Gastroesophageal sphincter (tissue), 4 donors: ENCODE data around the gene KRT3. TPM values are rescaled to one million over a fixed set of nuclear protein-coding genes. Genes with fewer than 3 reads are reported as not detected.

Experiments used
- ATAC-seq: fragments of 150-250 bp; one replicate; pipeline ENCODE4 v1.9.1; 2016; ENCODE audit warnings: mild to moderate bottlenecking, moderate library complexity
- H3K27ac ChIP-seq, 4 donors: fragments of 200-600 bp; sonication (generic) in 3 of 4; 1 replicate in 3 of 4; 2 replicates in 1 of 4; pipeline ENCODE4 v1.5.1; 2016 to 2019
- H3K27me3 ChIP-seq: fragments of 200-600 bp; sonication (generic); one replicate; pipeline ENCODE4 v1.5.1; 2019
- H3K36me3 ChIP-seq, 2 donors: fragments of 200-600 bp; sonication (generic); one replicate each; pipeline ENCODE4 v1.5.1; 2019; ENCODE audit warnings: control low read depth in 1 of 2
- H3K4me1 ChIP-seq, 3 donors: fragments of 200-600 bp; sonication (generic); 1 replicate in 2 of 3; 2 replicates in 1 of 3; pipeline ENCODE4 v1.5.1; 2016 to 2019; ENCODE audit warnings: control low read depth in 2 of 3
- H3K4me3 ChIP-seq, 2 donors: fragments of 200-600 bp; sonication (generic); one replicate each; pipeline ENCODE4 v1.5.1; 2019; ENCODE audit warnings: mild to moderate bottlenecking in 1 of 2, moderate library complexity in 1 of 2
- H3K9me3 ChIP-seq, 3 donors: fragments of 200-600 bp; sonication (generic); one replicate each; pipeline ENCODE4 v1.5.1; 2017 to 2019; ENCODE audit warnings: control low read depth in 2 of 3
- CTCF ChIP-seq, 4 experiments: fragments of 200-600 bp in 2 of 4; fragments of 450-650 bp in 2 of 4; sonication (generic) in 1 of 4; IDR thresholded peaks; one replicate each; pipeline ENCODE4 v1.5.1; 2017 to 2019; ENCODE audit warnings: antibody characterized with exemption in 4 of 4, mild to moderate bottlenecking in 2 of 4, moderate library complexity in 2 of 4
- EP300 ChIP-seq: sonication (generic); formaldehyde crosslinking; IDR thresholded peaks from one replicate; pipeline ENCODE4 v1.6.1; 2017; ENCODE audit warnings: antibody characterized with exemption, mild to moderate bottlenecking
- POLR2A ChIP-seq, 2 donors: fragments of 450-650 bp; IDR thresholded peaks; one replicate each; pipeline ENCODE4 v1.6.1; 2017; ENCODE audit warnings: antibody characterized with exemption in 2 of 2, mild to moderate bottlenecking in 2 of 2, moderate library complexity in 1 of 2
- POLR2AphosphoS5 ChIP-seq: sonication (generic); formaldehyde crosslinking; IDR thresholded peaks from one replicate; pipeline ENCODE4 v1.6.1; 2017; ENCODE audit warnings: antibody characterized with exemption
- whole genome bisulfite sequencing, 2 donors: methylation state at CpG; one replicate each; pipeline ENCODE4 v1.1.5; 2018; ENCODE audit warnings: low coverage in 1 of 2; 5-methylcytosine and 5-hydroxymethylcytosine counted together
- total RNA-seq, 4 donors: library from RNA; depleted of rRNA; stranded (reverse); fragments of >200 nt; gene quantifications; one replicate each; pipeline ENCODE4 v1.1.0, GENCODE V29; 2016

KRT3 gene
- total RNA-seq, 4 donors from 2014 or later: not detected

DNA sequence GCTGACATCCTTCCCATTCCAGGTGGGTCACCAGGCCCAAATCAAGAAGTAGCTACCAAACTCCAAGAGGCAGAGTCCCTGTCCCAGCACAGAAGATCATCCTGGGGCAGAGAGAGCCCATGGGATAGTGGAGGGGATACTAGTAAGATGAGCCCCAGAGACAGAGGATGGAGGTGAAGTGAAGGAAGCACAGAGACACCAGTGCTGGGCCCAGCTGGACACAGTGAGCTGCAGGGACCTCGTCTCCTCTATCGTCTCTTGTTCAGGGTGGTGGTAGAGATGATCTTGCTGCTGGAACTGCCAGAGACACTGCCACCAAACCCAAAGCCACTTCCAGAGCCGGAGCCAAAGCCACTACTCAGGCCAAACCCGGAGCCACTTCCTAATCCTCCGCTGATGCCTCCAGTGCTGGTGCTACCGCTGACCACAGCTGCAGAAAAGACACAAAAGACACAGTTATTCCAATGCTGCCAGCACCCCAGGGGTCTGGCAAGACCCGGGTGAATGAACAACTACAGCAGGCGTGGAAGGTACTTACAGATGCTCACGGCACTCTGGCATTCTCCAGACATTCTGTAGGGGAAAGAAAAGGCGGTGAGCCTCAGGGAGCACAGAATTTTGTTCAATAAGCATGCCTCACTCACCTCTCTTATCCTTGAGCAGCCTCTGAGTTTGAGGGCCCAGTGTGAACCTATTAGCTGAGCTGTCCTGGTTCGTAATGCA is 11.1 kb upstream of the KRT3 start:
- Histone ChIP-seq H3K9me3 (no peaks in the 10 kb centered on the region), H3K4me3 (no peak overlapping the region), H3K36me3 (no peaks in the 10 kb centered on the region), H3K27ac (no peak overlapping the region), H3K4me1 (no peaks in the 10 kb centered on the region), H3K27me3 (peaks cover 7% of the 10 kb centered on the region)
- WGBS, 2 donors: 73% methylated on average over 3 to 5 of the region's 11 CpGs
- TF ChIP-seq POLR2A (IDR thresholded peaks at IDR 0.05) (no peak), POLR2AphosphoS5 (no peak), CTCF (IDR thresholded peaks at IDR 0.05) (no peak), EP300 (no peak)
- no peak for ATAC-seq

GRCh38 chr12:52806169-52806811 is 10.4 kb upstream of the KRT3 start:
- 80 to 96% methylated on average over 1 to 3 of the region's 3 CpGs for WGBS, 2 donors
- H3K27me3 ChIP-seq: peaks cover 7% of the 10 kb centered on the region
- no peak overlapping the region for H3K4me3 ChIP-seq
- no peaks in the 10 kb centered on the region for H3K36me3 ChIP-seq
- no peak overlapping the region for H3K27ac ChIP-seq
- TF ChIP-seq POLR2A (IDR thresholded peaks at IDR 0.05) (no peak), POLR2AphosphoS5 (no peak), EP300 (no peak), CTCF (IDR thresholded peaks at IDR 0.05) (no peak)
- H3K4me1 ChIP-seq: no peaks in the 10 kb centered on the region
- H3K9me3 ChIP-seq: no peaks in the 10 kb centered on the region
- no peak for ATAC-seq

DNA sequence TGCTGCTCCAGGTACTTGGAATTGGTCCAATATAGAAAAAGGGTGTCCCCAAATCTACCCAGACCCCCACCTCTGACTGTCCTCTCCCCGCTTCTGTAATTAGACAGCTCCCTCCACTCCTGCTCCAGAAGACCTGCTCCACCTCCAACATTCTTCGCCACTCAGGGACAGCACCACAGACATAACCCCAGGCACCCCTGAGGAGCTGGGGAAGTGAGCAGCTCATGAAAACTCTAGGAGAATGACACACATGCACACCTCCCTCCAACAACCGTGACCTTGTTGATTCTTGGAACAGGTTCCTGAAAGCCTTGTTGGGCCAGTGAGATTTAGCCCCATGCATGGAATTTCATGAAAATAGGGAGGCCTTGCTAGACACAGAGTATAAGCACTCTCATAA is 9.8 kb upstream of the KRT3 start:
- peaks cover 7% of the 10 kb centered on the region for H3K27me3 ChIP-seq
- no peak for TF ChIP-seq CTCF (IDR thresholded peaks at IDR 0.05)
- no peak for TF ChIP-seq EP300
- TF ChIP-seq POLR2AphosphoS5: no peak
- TF ChIP-seq POLR2A (IDR thresholded peaks at IDR 0.05): no peak
- WGBS, 2 donors: 86 to 100% methylated on average over 1 to 2 of the region's 3 CpGs

DNA sequence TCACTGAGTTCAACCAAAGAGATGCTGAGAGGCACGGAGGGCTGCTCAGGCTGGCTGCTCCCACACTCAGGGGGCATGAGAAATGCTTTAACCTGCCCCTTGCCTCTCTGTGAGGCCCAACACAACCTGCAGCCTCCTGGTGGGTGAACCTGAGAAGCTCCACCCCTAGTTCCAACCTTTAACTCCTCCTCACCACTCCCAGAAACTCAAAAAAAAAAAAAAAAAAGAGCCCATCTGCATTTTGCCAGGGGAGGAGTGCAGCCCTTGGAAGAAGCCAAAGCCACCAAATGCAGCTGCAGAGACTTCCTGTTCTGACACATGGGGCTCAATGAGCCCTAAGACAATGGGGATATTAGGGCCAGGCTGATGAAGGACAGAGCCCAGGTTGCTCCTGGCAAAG is 9.1 kb upstream of the KRT3 start:
- no peak for ATAC-seq
- WGBS, 2 donors: 0% methylated on average over 1 of the region's 1 CpG; no CpG with 5 or more reads in 1 of the 2 donors
- TF ChIP-seq POLR2A (IDR thresholded peaks at IDR 0.05) (no peak), EP300 (no peak), POLR2AphosphoS5 (no peak)

More for the DNA sequence above, 9.8 kb upstream of the KRT3 start:
- H3K27ac ChIP-seq: no peak overlapping the region
- no peak overlapping the region for H3K4me3 ChIP-seq
- H3K9me3 ChIP-seq: no peaks in the 10 kb centered on the region
- H3K4me1 ChIP-seq: peaks cover 0 to 4% (median 0%) of the 10 kb centered on the region in 3 donors
- H3K36me3 ChIP-seq: no peaks in the 10 kb centered on the region
- no peak for ATAC-seq

GRCh38 chr12:52802442-52802841 is 6.5 kb upstream of the KRT3 start:
- H3K4me3 ChIP-seq: no peak overlapping the region
- peaks cover 0 to 9% (median 0%) of the 10 kb centered on the region in 3 donors for H3K4me1 ChIP-seq
- 74 to 79% methylated on average over 2 to 6 of the region's 6 CpGs for whole genome bisulfite sequencing, 2 donors
- TF ChIP-seq POLR2AphosphoS5 (no peak), EP300 (no peak), POLR2A (IDR thresholded peaks at IDR 0.05) (no peak), CTCF (IDR thresholded peaks at IDR 0.05) (no peak)
- ATAC-seq: no peak
- no peak overlapping the region for H3K27ac ChIP-seq
- no peaks in the 10 kb centered on the region for H3K36me3 ChIP-seq
- H3K9me3 ChIP-seq: no peaks in the 10 kb centered on the region
- no peaks in the 10 kb centered on the region for H3K27me3 ChIP-seq

More for the DNA sequence above, 9.1 kb upstream of the KRT3 start:
- Histone ChIP-seq H3K27ac (no peak overlapping the region), H3K4me3 (no peak overlapping the region), H3K4me1 (peaks cover 0 to 9% (median 0%) of the 10 kb centered on the region in 3 donors), H3K36me3 (no peaks in the 10 kb centered on the region), H3K9me3 (no peaks in the 10 kb centered on the region), H3K27me3 (peaks cover 7% of the 10 kb centered on the region)
